Ramos (cell line): ENCODE data around the gene CELF4.

Experiments
- in situ Hi-C: fragments of 300-500 bp; cut with MboI; formaldehyde crosslinking; loops from one replicate; pipeline ENCODE4 v1.14.3; 2022; ENCODE audit warnings: low sequenced_read_pairs; ENCODE audit not compliant: unreplicated experiment

The CELF4 gene

DNA sequence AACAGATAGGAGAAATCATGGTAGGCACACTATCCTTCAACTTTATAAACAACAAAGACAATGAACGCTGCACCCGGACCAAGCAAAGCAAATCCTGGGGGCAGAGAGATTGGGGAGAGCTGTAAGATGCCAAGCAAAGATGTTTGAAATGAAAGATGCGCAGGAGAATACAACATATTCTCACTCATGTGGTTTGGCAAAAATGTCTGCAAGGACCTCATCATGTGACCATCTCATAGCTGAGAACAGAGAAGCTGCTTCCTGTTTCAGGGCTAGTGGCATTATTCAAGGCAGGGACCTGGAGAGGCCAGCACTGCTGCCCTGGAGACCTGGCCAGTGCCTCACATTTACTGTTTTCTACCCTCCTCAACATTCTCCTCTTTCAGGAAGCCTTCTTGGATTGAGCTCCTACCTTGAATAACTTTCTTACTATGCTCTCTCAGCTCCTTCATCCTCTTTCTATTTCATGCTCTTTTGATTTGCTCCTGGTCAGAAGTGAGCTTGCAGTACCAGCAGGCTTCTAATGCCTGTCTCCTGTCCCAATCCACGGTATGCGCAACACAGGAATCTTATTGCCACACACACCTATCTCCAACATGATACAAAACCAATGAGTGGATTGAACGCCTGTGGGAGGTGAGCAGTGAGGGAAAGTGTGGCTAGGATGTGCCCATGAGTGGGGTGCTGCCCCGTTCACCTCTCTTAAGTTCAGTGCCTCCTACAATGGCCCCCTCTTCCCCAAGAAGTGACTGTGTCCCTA lies 133.0 kb downstream of the CELF4 start:
- in situ Hi-C loops: no loop called here

- in situ Hi-C loops: no loop called here
These were observed 135.1 kb downstream of the CELF4 start for GRCh38 chr18:37430357-37431076.

- in situ Hi-C loops: no loop called here
These were observed 135.8 kb downstream of the CELF4 start for GRCh38 chr18:37429791-37430190.

DNA sequence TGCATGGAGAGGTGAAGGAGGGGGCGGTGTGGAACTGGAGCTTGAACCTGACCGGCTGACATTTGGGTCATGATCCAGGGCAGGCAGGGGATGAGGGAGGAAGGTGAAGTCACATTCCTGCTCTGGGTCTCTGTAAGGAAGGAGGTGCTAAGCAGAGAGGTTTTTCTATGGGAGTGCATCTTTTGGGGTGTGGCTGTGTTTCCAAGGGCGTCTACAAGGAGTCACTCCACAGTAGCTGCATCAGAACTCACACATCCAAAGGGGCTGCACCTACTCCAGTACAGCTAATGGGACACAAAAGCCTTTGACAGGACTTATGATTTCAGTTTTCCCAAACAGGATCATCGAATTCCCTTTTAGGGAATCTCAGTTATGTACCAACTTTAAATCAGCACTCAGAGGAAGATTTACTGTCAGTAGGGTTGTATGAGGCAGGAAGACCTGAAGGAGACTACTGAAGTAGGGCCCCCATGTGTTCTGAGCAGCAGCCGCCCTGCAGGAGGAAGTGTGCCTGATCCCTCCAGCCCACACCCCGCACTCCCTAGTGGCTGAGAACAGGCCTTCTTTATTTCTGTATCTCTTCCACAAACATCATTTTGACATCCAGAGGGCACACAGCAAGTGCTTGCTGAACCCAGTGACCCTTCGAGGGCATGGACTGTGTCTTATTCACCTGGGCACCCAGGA lies 137.2 kb downstream of the CELF4 start:
- in situ Hi-C loops: no loop called here

DNA sequence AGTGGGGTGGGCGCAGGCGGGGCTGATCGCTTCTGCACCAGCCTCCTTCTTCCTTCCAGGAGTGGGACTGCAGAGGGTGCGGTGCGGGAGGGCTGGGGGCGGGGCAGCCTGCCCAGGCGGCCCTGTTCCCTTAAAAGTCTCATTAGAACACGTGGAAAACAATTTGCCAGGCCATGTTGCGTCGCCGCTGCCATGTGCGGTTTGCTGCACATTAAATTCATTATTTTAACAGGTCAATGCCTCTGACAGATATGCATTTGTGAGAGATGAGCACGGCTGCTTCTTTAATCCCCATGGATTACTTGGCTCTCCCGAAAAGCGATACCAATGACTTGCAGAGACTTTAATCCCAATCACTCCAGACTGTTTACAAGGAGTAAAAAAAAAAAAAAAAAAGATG lies 139.0 kb downstream of the CELF4 start:
- in situ Hi-C loops: no loop called here

DNA sequence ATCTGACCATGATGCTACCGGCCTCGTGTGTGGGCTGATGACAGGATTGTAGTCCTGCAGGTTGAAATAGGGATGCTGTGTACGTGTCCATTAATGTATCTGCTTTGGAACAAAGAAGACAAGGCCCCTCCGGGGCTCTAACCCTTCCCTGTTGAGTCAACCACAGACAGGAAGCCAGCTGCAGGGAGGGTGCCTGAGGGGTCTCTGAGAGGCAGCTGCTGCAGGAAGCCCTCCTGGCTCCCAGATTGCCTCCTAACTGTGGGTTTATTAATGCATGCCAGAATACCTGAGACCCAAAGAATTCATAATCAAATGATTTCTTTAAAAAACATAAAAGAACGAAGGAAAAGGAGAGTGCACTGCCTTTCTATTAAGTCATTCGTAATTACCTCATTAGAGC lies 140.4 kb downstream of the CELF4 start:
- in situ Hi-C loops: no loop called here

GRCh38 chr18:37424507-37424906 lies 141.1 kb downstream of the CELF4 start:
- in situ Hi-C loops: no loop called here

DNA sequence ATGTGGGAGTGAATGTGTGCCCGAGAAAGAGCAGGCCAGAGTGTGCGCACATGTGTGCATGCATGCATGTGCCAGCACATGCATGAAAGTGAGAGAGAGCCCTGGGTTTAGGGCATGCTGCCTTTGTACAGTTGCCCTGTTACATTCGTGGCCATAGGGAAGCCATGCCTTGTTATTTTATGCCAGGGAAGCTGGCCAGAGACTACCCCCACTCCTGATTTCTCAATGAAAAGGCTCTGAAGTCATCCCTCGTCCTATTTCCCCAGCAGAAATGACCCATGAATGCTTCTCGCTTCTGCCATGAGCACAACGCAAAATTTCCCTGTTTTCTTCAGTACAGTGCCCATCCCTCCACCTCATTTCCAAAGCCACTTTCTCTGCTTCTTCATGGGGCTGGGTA lies 143.0 kb downstream of the CELF4 start:
- in situ Hi-C loops: no loop called here

DNA sequence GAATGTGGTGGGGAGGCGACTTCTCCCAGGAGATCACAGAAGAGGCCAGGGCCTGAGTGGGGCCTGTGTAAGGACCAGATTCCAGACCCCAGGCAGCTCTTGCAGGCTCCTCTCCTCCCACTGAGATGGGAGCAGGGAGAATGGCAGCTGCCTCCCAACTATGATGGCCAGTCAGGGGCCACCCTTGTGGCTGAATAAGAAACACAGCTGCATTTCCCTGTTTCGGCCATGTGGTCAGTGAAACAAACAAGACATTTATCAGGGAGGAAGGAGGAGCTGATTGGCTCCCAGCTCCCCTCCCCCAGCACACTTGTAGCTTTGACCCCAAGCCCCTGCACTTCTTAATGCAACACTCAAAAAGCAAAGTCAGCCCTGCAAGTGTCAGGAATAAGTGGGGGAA lies 143.5 kb downstream of the CELF4 start:
- in situ Hi-C loops: no loop called here

GRCh38 chr18:37421341-37422077 lies 144.1 kb downstream of the CELF4 start:
- in situ Hi-C loops: no loop called here

GRCh38 chr18:37420315-37420880 lies 145.2 kb downstream of the CELF4 start:
- in situ Hi-C loops: no loop called here

- in situ Hi-C loops: no loop called here
These were observed 145.7 kb downstream of the CELF4 start for GRCh38 chr18:37419866-37420265.

DNA sequence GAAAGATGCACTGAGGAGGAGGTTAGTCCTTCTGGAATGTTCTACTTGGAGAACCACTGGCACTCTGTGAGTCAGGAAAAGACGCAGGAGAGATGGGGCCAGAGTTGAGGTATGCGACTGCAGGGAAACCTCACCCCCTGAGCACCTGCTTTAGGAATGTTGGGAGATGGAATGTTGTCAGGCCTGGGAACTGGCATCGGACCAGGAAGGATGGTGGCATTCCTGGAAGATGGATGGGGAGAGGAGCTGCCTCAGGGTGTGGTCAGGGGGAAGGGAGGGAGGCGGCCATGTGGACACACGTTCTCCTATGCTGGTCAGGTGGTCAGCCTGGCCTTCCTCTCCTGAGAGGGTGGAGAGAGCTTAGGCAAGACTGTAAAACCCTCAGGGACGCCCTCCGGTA lies 146.3 kb downstream of the CELF4 start:
- in situ Hi-C loops: no loop called here

- in situ Hi-C loops: no loop called here
These were observed 150.8 kb downstream of the CELF4 start for GRCh38 chr18:37414816-37415215.

GRCh38 chr18:37412829-37413228 lies 152.8 kb downstream of the CELF4 start:
- in situ Hi-C loops: no loop called here

GRCh38 chr18:37412333-37412732 lies 153.3 kb downstream of the CELF4 start:
- in situ Hi-C loops: no loop called here

DNA sequence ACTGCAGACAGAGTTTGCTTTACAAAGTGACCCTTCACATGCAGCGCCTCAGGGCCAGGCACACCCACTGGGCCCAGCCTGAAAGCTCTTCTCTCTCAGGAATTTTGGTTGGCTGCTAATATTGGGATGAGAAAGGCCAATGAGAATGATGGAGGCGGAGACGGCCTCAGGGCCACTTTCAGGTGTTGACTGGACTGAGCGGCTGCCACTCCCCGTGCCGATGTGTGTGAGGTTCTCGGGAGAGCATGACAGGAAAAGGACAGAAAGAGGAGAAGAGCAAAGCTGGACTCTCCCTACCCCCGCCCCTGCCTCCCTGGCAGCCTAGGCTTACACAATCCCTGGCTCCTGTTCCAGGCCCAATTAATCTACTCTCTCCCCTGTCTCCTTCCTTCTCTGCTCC lies 155.7 kb downstream of the CELF4 start:
- in situ Hi-C loops: no loop called here

DNA sequence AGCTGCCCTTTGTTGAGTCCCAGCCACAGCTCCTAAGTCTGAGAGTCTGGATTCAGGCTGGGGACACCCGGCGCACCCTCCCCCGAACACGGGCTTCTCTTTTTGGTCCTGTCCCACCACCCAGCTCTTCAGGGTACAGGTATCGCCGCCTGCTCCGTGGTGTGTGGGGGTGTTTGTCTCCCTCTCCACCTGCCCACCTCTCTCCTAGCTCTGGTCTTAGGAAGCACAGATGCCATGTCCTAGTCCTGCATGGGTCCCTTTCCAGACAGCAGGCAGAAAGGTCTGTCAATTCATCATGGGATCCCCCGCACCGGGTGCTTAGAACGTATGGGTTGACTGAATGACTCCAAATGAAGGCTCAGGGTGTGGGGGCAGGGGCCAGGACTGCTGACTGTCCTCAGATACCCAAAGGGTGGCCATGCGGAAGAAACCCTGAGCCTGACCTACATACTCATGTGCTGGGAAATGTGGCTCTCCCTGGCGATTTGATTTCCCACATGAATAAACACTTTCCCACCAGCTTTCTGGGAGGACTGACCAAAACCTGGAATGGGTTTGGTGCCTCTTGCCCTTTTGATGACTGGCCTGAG lies 156.8 kb downstream of the CELF4 start:
- in situ Hi-C loops: no loop called here

DNA sequence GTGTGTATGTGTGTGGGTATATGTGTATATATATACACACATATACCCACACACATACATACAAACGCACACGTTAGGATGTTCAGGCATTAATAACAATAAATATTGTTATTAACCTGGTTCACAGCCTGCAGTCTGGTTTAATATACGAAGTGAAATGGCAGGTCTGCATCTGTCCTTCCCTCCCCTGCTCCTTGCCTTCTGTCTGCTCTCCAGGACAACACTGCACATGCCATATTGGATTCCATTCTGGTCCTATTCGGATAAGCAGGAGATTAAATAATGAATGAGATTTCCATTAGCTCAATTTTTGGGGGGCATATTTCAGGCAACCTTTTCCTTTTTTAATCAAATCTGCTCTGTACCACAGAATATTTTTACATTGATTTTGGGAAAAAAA lies 158.0 kb downstream of the CELF4 start:
- in situ Hi-C loops: no loop called here

DNA sequence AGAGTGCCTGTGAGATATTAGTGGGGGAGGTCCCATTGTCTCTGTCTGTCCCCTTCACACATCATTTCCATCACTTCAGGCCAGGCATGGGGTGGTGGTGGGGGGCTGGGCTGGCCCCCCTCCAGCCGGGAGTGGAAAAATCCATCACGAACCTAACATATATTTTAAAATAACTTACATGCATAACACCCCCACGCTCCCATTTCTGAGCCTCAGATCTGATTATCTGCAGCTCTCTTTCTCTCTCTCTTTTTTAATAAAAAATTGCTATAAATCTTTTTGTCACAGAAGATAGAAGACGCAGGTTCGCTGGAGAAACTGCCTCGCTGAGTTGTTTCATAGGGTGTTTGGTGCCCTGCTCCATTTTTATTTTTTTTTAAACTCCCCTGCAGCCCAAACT lies 159.8 kb downstream of the CELF4 start:
- in situ Hi-C loops: no loop called here
